ENCODE measurements around the gene LRSAM1.

The LRSAM1 gene

DNA sequence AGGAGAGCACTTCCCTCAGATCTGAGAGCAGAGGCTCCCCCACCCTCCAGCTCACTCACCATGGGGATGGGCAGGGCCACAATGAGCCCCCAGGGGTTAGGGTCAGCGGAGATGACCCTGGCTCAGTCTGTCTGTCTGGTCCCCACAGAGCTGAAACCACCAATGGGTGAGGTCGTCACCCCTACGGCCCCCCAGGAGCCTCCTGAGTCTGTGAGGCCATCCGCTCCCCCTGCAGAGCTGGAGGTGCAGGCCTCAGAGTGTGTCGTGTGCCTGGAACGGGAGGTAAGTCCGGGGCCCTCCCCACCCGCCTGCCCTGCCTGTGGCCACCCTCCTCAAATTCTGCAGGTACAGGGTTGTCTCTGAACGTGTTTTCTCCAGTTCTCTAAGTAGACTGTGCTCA, 49.6 kb downstream of the LRSAM1 start:
- no peaks in the 10 kb centered on the region for H3K36me3 ChIP-seq (ENCODE audit: insufficient read depth, low read length)
- H3K4me3 ChIP-seq: no peak overlapping the region
- H3K27ac ChIP-seq: no peak overlapping the region
- no peak for DNase-seq (ENCODE audit: low read depth, low spot score)
- H3K9me3 ChIP-seq (ENCODE audit: low read depth, low read length): no peaks in the 10 kb centered on the region
- H3K9ac ChIP-seq (ENCODE audit: insufficient read length): no peak overlapping the region
- TF ChIP-seq POLR2AphosphoS5 (IDR thresholded peaks at IDR 0.05; ENCODE audit: borderline replicate concordance, low read depth, low read length): no peak
- no peak for TF ChIP-seq FOXP2 (optimal IDR thresholded peaks at IDR 0.05; ENCODE audit: control extremely low read depth, extremely low read length, insufficient read depth)
- no peak for TF ChIP-seq EZH2 (IDR thresholded peaks at IDR 0.05)

DNA sequence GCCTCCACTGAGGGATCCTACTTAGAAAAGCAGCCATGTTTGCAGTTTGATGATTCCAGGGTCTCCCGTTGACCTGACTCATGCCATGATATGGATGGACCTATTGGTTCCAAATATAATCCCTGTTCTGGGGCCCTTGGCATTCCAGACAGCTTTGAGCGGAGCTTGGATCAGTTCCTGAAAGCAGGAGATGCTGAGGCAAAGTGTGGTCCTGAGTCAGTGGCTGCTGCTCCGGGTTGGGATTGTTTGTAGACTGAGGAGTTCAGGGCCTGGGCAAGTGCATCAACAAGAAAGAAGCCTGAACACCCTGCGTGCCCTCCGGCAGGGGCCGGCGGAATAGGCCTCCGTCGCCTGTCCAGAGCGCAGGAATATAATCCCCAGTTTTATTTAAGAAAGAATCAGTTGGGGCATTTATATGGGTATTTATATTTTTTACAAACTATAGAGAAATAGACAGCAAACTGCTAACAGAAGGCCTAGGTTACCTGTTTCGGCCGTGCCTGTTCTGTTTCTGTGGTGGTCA, 50.6 kb downstream of the LRSAM1 start:
- H3K9me3 ChIP-seq (ENCODE audit: low read depth, low read length): no peaks in the 10 kb centered on the region
- TF ChIP-seq POLR2AphosphoS5 (IDR thresholded peaks at IDR 0.05; ENCODE audit: borderline replicate concordance, low read depth, low read length): no peak
- no peak overlapping the region for H3K27ac ChIP-seq
- no peak overlapping the region for H3K9ac ChIP-seq (ENCODE audit: insufficient read length)
- DNase-seq (ENCODE audit: low read depth, low spot score): no peak
- no peak overlapping the region for H3K4me3 ChIP-seq
- no peaks in the 10 kb centered on the region for H3K36me3 ChIP-seq (ENCODE audit: insufficient read depth, low read length)

DNA sequence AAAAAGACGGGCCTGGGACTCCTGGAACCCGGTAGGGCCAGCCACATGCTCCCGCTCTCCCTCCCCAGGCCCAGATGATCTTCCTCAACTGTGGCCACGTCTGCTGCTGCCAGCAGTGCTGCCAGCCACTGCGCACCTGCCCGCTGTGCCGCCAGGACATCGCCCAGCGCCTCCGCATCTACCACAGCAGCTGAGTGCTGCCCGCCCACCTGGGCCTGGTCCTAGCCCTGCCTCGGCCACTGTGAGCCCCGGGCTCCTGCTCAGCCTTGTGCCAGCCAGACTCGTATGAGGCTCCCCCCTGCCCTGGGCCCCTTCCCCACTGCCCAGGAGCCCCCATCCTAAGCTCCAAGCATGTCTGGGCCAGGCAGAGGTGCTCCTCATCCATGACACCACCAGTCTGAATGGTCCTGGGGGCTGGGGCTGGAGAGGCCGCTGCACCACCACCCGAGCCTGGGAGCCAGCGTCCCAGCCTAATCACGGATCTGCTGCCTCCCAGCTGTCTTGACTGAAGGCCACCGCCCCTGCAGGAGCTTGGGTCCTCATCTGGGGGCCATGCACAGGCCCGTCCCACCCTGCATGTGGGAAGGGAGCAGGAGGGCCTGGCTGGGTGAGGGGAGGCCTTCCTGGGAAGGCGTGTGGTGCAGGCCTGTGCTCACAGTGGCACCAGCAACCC, 51.5 kb downstream of the LRSAM1 start:
- Histone ChIP-seq H3K9me3 (ENCODE audit: low read depth, low read length) (no peaks in the 10 kb centered on the region), H3K4me3 (no peak overlapping the region), H3K27ac (no peak overlapping the region), H3K9ac (ENCODE audit: insufficient read length) (no peak overlapping the region), H3K36me3 (ENCODE audit: insufficient read depth, low read length) (no peaks in the 10 kb centered on the region)
- TF ChIP-seq POLR2AphosphoS5 (IDR thresholded peaks at IDR 0.05; ENCODE audit: borderline replicate concordance, low read depth, low read length): no peak; the same call in 1 of the 2 replicates
- no peak for TF ChIP-seq EZH2 (IDR thresholded peaks at IDR 0.05)
- no peak for TF ChIP-seq FOXP2 (optimal IDR thresholded peaks at IDR 0.05; ENCODE audit: control extremely low read depth, extremely low read length, insufficient read depth)
- DNase-seq (ENCODE audit: low read depth, low spot score): no peak

DNA sequence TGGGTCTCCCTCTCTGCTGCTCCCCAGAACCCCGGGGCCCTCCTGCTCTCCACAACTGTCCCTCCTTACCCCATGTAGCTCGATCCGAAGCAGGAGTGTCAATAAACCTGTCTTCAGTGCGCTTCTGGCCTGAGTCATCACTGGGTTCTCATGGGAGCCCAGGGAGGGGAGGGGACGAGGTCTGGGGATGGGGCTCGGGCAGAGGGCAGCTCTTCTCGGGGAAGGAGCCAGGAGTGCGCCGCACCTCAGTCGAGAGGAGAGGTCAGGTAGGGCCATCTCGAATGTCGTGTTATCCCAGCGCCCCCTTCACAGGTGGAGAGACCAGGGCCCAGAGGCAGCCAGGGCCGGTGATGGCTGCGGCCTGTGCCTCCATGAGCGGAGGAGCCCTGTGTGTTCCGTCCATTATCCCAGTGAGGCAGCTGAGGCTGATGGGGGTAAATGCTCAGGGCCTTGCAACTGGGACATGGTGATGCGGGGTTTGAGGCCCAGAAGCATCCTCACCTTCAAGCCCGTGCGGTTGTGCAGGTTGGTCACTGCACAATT, 52.1 kb downstream of the LRSAM1 start:
- no peaks in the 10 kb centered on the region for H3K9me3 ChIP-seq (ENCODE audit: low read depth, low read length)
- no peak overlapping the region for H3K27ac ChIP-seq
- H3K4me3 ChIP-seq: no peak overlapping the region
- no peaks in the 10 kb centered on the region for H3K36me3 ChIP-seq (ENCODE audit: insufficient read depth, low read length)
- no peak for DNase-seq (ENCODE audit: low read depth, low spot score)
- no peak for TF ChIP-seq FOXP2 (optimal IDR thresholded peaks at IDR 0.05; ENCODE audit: control extremely low read depth, extremely low read length, insufficient read depth)
- TF ChIP-seq EZH2 (IDR thresholded peaks at IDR 0.05): no peak
- no peak for TF ChIP-seq POLR2AphosphoS5 (IDR thresholded peaks at IDR 0.05; ENCODE audit: borderline replicate concordance, low read depth, low read length)
- H3K9ac ChIP-seq (ENCODE audit: insufficient read length): no peak overlapping the region

DNA sequence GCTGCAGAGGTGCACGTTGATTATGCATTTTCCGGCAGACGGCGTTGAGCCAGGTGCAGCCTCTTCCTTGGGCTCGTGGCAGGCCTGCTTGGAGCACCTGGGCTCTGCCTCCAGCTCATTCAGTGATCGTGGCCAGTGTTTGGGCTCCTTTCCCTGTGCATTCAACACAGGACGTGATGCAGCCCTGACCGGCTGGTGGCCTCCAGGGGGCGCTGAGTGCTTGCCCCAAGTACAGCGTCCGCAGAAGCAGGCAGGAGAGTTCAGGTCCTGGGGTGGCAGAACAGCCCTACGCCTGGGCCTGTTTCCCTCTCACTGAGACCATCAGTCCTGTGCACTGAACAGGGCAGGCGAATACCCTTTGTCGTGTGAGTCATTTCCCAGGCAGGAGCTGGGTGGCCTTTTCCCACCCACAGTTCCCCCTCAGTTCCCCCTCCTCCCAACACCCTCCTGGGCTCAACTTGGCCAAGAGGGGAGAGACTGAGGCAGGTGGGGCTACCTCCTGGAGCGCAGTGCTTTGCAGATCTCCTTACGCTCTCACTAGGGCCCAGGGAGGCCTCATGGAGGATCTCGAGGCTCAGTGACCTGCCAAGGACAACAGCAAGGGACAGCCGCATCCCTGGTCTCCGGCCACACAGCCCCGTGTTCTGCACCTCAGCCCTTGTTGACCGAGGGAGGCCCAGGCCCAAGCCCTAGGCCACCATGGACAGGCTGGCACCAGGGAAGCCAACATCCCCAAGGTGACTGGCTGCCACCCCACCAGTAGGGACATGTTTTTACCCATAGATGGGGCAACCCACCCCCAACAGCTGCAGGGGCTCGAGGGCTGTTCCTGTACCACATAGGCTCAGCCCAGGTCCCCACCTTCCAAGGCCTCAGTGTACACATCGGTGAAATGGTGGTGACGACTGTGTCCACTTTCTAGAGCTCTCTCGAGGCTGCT, 52.9 kb downstream of the LRSAM1 start:
- Histone ChIP-seq H3K4me3 (no peak overlapping the region), H3K27ac (no peak overlapping the region), H3K36me3 (ENCODE audit: insufficient read depth, low read length) (no peaks in the 10 kb centered on the region), H3K9ac (ENCODE audit: insufficient read length) (no peak overlapping the region), H3K9me3 (ENCODE audit: low read depth, low read length) (no peaks in the 10 kb centered on the region)
- TF ChIP-seq EZH2 (IDR thresholded peaks at IDR 0.05): no peak
- DNase-seq (ENCODE audit: low read depth, low spot score): peak; percentile 12

DNA sequence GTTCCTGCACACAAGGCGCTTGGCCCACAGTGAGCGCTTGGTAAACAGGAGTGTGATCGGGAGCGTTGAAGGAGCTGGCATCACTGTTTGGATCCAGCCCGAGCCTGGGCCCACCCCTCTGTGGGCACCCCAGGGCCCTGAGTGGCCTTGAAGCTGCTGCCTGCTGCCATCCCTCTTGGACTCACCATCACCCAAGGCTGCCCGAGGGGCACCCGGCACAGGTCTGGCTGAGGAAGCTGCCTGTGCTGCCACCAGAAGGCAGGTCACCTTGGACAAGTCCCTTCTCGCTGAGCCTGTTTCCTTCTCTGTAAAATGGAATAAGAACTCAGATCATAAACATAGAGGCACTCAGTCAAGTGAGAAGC, 53.6 kb downstream of the LRSAM1 start:
- TF ChIP-seq EZH2 (IDR thresholded peaks at IDR 0.05): no peak
- TF ChIP-seq FOXP2 (optimal IDR thresholded peaks at IDR 0.05; ENCODE audit: control extremely low read depth, extremely low read length, insufficient read depth): no peak
- TF ChIP-seq POLR2AphosphoS5 (IDR thresholded peaks at IDR 0.05; ENCODE audit: borderline replicate concordance, low read depth, low read length): no peak
- Histone ChIP-seq H3K9me3 (ENCODE audit: low read depth, low read length) (no peaks in the 10 kb centered on the region), H3K4me3 (no peak overlapping the region), H3K27ac (no peak overlapping the region), H3K9ac (ENCODE audit: insufficient read length) (no peak overlapping the region), H3K36me3 (ENCODE audit: insufficient read depth, low read length) (no peaks in the 10 kb centered on the region)
- DNase-seq (ENCODE audit: low read depth, low spot score): no peak

DNA sequence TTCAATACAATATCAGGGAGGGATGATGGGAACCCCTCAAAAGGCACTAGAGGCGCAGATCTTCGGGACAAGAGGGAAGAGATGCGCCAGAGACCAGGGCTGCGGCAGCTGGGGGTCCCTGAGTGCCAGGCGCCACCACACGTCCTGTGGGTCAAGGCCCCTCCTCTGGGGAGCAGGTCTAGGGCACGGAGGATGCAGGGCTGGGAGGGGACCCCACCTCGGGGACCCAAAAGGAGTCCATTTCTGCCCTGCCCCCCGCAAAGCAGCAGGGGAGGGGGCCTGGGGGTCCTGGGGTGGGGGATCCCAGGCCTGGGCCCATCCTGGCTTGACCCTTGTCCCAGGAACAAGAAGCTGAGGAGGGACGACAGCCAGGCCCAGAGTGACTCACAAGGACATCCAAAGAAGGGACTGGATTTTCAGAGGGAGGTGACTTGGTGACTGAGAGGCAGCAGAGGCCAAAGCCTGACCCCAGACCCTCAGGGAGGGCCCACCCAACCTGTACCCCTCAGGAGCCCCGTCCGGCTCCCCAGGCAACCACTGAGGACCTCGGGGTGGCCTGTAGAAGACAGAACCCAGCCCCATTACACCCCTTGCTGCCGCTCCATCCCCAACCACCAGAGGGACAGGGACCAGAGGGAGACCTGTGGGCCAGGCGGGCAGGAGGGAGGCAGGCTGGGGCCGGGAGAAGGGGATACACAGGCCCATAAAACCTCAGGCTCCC, 54.2 kb downstream of the LRSAM1 start:
- no peak for DNase-seq (ENCODE audit: low read depth, low spot score)
- Histone ChIP-seq H3K9me3 (ENCODE audit: low read depth, low read length) (no peaks in the 10 kb centered on the region), H3K36me3 (ENCODE audit: insufficient read depth, low read length) (no peaks in the 10 kb centered on the region), H3K27ac (no peak overlapping the region), H3K9ac (ENCODE audit: insufficient read length) (no peak overlapping the region), H3K4me3 (no peak overlapping the region)
- TF ChIP-seq POLR2AphosphoS5 (IDR thresholded peaks at IDR 0.05; ENCODE audit: borderline replicate concordance, low read depth, low read length) (no peak), FOXP2 (optimal IDR thresholded peaks at IDR 0.05; ENCODE audit: control extremely low read depth, extremely low read length, insufficient read depth) (no peak), EZH2 (IDR thresholded peaks at IDR 0.05) (no peak)

All from SK-N-MC (cell line).